A673 (cell line): Measurements from ENCODE around the gene DOCK1. TPM values are rescaled to one million over a fixed set of nuclear protein-coding genes. Genes with fewer than 3 reads are reported as not detected.

Experiments
- BruUV-seq: library from RNA; stranded (reverse); fragments of 400-500 nt; replicated peaks from 2 replicates; lab custom pipeline; 2021; lab: Mats Ljungman, UMichigan
- CTCF ChIA-PET: fragments of 300-600 bp; sonication (Branson Sonifier 250); formaldehyde crosslinking; loops from one replicate; lab custom pipeline; 2022; ENCODE audit warnings: antibody characterized with exemption; lab: Charles Lee
- POLR2A ChIA-PET: fragments of 300-600 bp; sonication (Branson Sonifier 250); formaldehyde crosslinking; loops from one replicate; lab custom pipeline; 2022; ENCODE audit warnings: antibody characterized with exemption; ENCODE audit not compliant: low non-redundant PET; lab: Charles Lee
- DNase-seq: peaks from one replicate; pipeline ENCODE4 v3.0.0-alpha.2; 2015; ENCODE audit warnings: low spot score
- H3K27ac ChIP-seq: fragments of 200-600 bp; sonication (generic); 2 replicates; pipeline ENCODE4 v1.5.1; 2016; ENCODE audit warnings: mixed run types, low read depth, mild to moderate bottlenecking, mixed read lengths, antibody characterized with exemption, low read length; ENCODE audit not compliant: poor library complexity, severe bottlenecking
- H3K27me3 ChIP-seq: fragments of 200-600 bp; sonication (generic); replicated peaks from 2 replicates; pipeline ENCODE4 v1.6.1; 2017; ENCODE audit warnings: mixed run types, low read depth, mild to moderate bottlenecking, mixed read lengths, antibody characterized with exemption, low read length; ENCODE audit not compliant: insufficient read depth, poor library complexity
- H3K36me3 ChIP-seq: fragments of 200-600 bp; sonication (generic); 2 replicates; pipeline ENCODE4 v1.6.1; 2016; ENCODE audit warnings: mixed run types, mild to moderate bottlenecking, mixed read lengths, antibody characterized with exemption, low read length; ENCODE audit not compliant: insufficient read depth, poor library complexity, severe bottlenecking
- H3K4me1 ChIP-seq: fragments of 200-600 bp; sonication (generic); 2 replicates; pipeline ENCODE4 v1.6.1; 2017; ENCODE audit warnings: mixed run types, mild to moderate bottlenecking, mixed read lengths, antibody characterized with exemption, low read length; ENCODE audit not compliant: insufficient read depth, poor library complexity, severe bottlenecking
- H3K4me3 ChIP-seq: fragments of 200-600 bp; sonication (generic); 2 replicates; pipeline ENCODE4 v1.5.1; 2016; ENCODE audit warnings: low read depth, mixed run types, mild to moderate bottlenecking, mixed read lengths, low read length; ENCODE audit not compliant: poor library complexity, severe bottlenecking
- H3K9me3 ChIP-seq: fragments of 200-600 bp; sonication (generic); 2 replicates; pipeline ENCODE4 v1.6.1; 2016; ENCODE audit warnings: mixed run types, low read depth, mild to moderate bottlenecking, mixed read lengths, antibody characterized with exemption, low read length; ENCODE audit not compliant: poor library complexity, severe bottlenecking
- CTCF ChIP-seq: fragments of 300-800, 200-600 bp; sonication (generic); conservative IDR thresholded peaks from 2 replicates; pipeline ENCODE4 v1.5.1; 2017; ENCODE audit warnings: low read depth, mild to moderate bottlenecking, antibody characterized with exemption, low read length, moderate library complexity, mixed read lengths
- EZH2 ChIP-seq: fragments of 200-600 bp; sonication (generic); IDR thresholded peaks from 2 replicates; pipeline ENCODE4 v1.6.1; 2017; ENCODE audit warnings: borderline replicate concordance, low read depth, mild to moderate bottlenecking, mixed read lengths, antibody characterized with exemption, low read length; ENCODE audit not compliant: poor library complexity, severe bottlenecking
- intact Hi-C: fragments of 100-400 bp; cut with micrococcal nuclease; formaldehyde crosslinking; loops from one replicate; pipeline ENCODE4 v1.10.0; 2022; ENCODE audit not compliant: unreplicated experiment
- total RNA-seq: library from RNA; stranded (reverse); gene quantifications from 2 replicates; pipeline ENCODE4 v1.2.3, GENCODE V29; 2021

DOCK1 gene
- total RNA-seq, 1 experiment from 2014 or later, result 30.7 TPM

GRCh38 chr10:126909147-126909546 lies 3.9 kb downstream of the DOCK1 start:
- Histone ChIP-seq H3K9me3 (no peaks in the 10 kb centered on the region), H3K27me3 (no peaks in the 10 kb centered on the region), H3K4me1 (peaks cover 10% of the 10 kb centered on the region), H3K36me3 (no peaks in the 10 kb centered on the region), H3K27ac (no peak overlapping the region), H3K4me3 (no peak overlapping the region)
- BruUV-seq, result no TSS peak
- no peak for DNase-seq
- CTCF ChIA-PET, result no interaction called here
- intact Hi-C loops, result no loop called here
- no peak for TF ChIP-seq EZH2
- no peak for TF ChIP-seq CTCF
- POLR2A ChIA-PET, result no interaction called here

GRCh38 chr10:126910196-126910595 lies 5.0 kb downstream of the DOCK1 start:
- no peaks in the 10 kb centered on the region for H3K9me3 ChIP-seq
- POLR2A ChIA-PET, result no interaction called here
- H3K4me1 ChIP-seq, result peaks cover 4% of the 10 kb centered on the region
- CTCF ChIA-PET, result no interaction called here
- no TSS peak for BruUV-seq
- TF ChIP-seq EZH2 (no peak), CTCF (no peak)
- DNase-seq, result no peak
- no peaks in the 10 kb centered on the region for H3K27me3 ChIP-seq
- no peaks in the 10 kb centered on the region for H3K36me3 ChIP-seq
- intact Hi-C loops, result no loop called here
- no peak overlapping the region for H3K27ac ChIP-seq
- H3K4me3 ChIP-seq, result no peak overlapping the region

- no TSS peak for BruUV-seq
- Histone ChIP-seq H3K36me3 (no peaks in the 10 kb centered on the region), H3K27ac (no peak overlapping the region), H3K27me3 (no peaks in the 10 kb centered on the region), H3K4me3 (no peak overlapping the region), H3K4me1 (peaks cover 4% of the 10 kb centered on the region), H3K9me3 (no peaks in the 10 kb centered on the region)
- intact Hi-C loops, result no loop called here
- TF ChIP-seq CTCF (no peak), EZH2 (no peak)
- CTCF ChIA-PET, result no interaction called here
- DNase-seq, result no peak
- POLR2A ChIA-PET, result no interaction called here
These were observed 5.6 kb downstream of the DOCK1 start for GRCh38 chr10:126910798-126911197.
